ENCODE results near the gene SART3.
A peak's percentile ranks its signal among the peaks of the same experiment; 100 is the strongest.

SART3 gene

GRCh38 chr12:108560752-108561719 is at the start of gene SART3:
TSS of gene SART3 (minus strand) at chr12:108561173. CDS start at chr12:108561154, 19 bp downstream.
- DNase-seq: peak; percentile 80

- DNase-seq: no peak
Observed at GRCh38 chr12:108610336-108610815, 49.4 kb upstream of the SART3 start.

- DNase-seq: no peak
Observed at GRCh38 chr12:108609537-108610335, 48.8 kb upstream of the SART3 start.

GRCh38 chr12:108608616-108609015 is 47.6 kb upstream of the SART3 start:
- DNase-seq: no peak

GRCh38 chr12:108607981-108608600 is 47.1 kb upstream of the SART3 start:
- DNase-seq: no peak

GRCh38 chr12:108606492-108606891 is 45.5 kb upstream of the SART3 start:
- no peak for DNase-seq

- DNase-seq: no peak
Observed at GRCh38 chr12:108605690-108606406, 44.9 kb upstream of the SART3 start.

- no peak for DNase-seq
Observed at GRCh38 chr12:108605000-108605689, 44.2 kb upstream of the SART3 start.

- no peak for DNase-seq
Observed at GRCh38 chr12:108604208-108604941, 43.4 kb upstream of the SART3 start.

- DNase-seq: no peak
Observed at GRCh38 chr12:108603743-108604142, 42.8 kb upstream of the SART3 start.

- no peak for DNase-seq
Observed at GRCh38 chr12:108602976-108603704, 42.2 kb upstream of the SART3 start.

- no peak for DNase-seq
Observed at GRCh38 chr12:108602209-108602705, 41.3 kb upstream of the SART3 start.

- DNase-seq: no peak
Observed at GRCh38 chr12:108600702-108601007, 39.7 kb upstream of the SART3 start.

GRCh38 chr12:108599948-108600701 is 39.2 kb upstream of the SART3 start:
- no peak for DNase-seq

- DNase-seq: no peak
Observed at GRCh38 chr12:108599541-108599940, 38.6 kb upstream of the SART3 start.

GRCh38 chr12:108598553-108599250 is 37.7 kb upstream of the SART3 start:
- no peak for DNase-seq

- no peak for DNase-seq
Observed at GRCh38 chr12:108597559-108598471, 36.8 kb upstream of the SART3 start, which contains the start of gene TMEM119. TSS of gene TMEM119 (minus strand) at chr12:108598084. CDS start at chr12:108592383, 5,701 bp downstream.

Data from CD4-positive, alpha-beta T cell treated with Interleukin-15 for 1 hour (primary cell).